Measurements from ENCODE around the gene CYS1.
"Not testable (repeated sequence)": the region's sequence is repeated elsewhere in the genome, so short reads cannot be mapped to it uniquely, and the experiment has no call there.

Gene CYS1

GRCh38 chr2:10094271-10094814 is 14.1 kb upstream of the CYS1 start:
- TF ChIP-seq POLR2AphosphoS5 (IDR thresholded peaks at IDR 0.05; ENCODE audit: low read depth, low read length) = no peak
- TF ChIP-seq PAX5 (IDR thresholded peaks at IDR 0.05; ENCODE audit: insufficient read depth, low read length, severe bottlenecking) = no peak
- no peak for TF ChIP-seq SPI1 (IDR thresholded peaks at IDR 0.05; ENCODE audit: low read depth, low read length)
- TF ChIP-seq TAF1 (IDR thresholded peaks at IDR 0.05; ENCODE audit: low read depth, low read length) = no peak
- TF ChIP-seq POU2F2 (IDR thresholded peaks at IDR 0.05; ENCODE audit: low read depth, low read length) = no peak
- no peak for TF ChIP-seq POLR2A (IDR thresholded peaks at IDR 0.05; ENCODE audit: low read depth, low read length)
- DNase-seq (ENCODE audit: insufficient read length, low spot score) (no peak), FAIRE-seq (no peak)

- not testable (repeated sequence) for DNase-seq (ENCODE audit: insufficient read length, low spot score); FAIRE-seq
Observed at GRCh38 chr2:10091889-10092244, 11.7 kb upstream of the CYS1 start.

- no peak for DNase-seq (ENCODE audit: insufficient read length, low spot score)
- no peak for FAIRE-seq
- TF ChIP-seq SPI1 (IDR thresholded peaks at IDR 0.05; ENCODE audit: low read depth, low read length) (no peak), POU2F2 (IDR thresholded peaks at IDR 0.05; ENCODE audit: low read depth, low read length) (no peak), PAX5 (IDR thresholded peaks at IDR 0.05; ENCODE audit: insufficient read depth, low read length, severe bottlenecking) (no peak), POLR2A (IDR thresholded peaks at IDR 0.05; ENCODE audit: low read depth, low read length) (no peak), POLR2AphosphoS5 (IDR thresholded peaks at IDR 0.05; ENCODE audit: low read depth, low read length) (no peak), TAF1 (IDR thresholded peaks at IDR 0.05; ENCODE audit: low read depth, low read length) (no peak)
Observed at GRCh38 chr2:10091182-10091888, 11.1 kb upstream of the CYS1 start.

GRCh38 chr2:10089565-10090190 is 9.5 kb upstream of the CYS1 start:
- DNase-seq (ENCODE audit: insufficient read length, low spot score) (no peak), FAIRE-seq (no peak)
- TF ChIP-seq POLR2AphosphoS5 (IDR thresholded peaks at IDR 0.05; ENCODE audit: low read depth, low read length) (no peak), TAF1 (IDR thresholded peaks at IDR 0.05; ENCODE audit: low read depth, low read length) (no peak), PAX5 (IDR thresholded peaks at IDR 0.05; ENCODE audit: insufficient read depth, low read length, severe bottlenecking) (no peak), POU2F2 (IDR thresholded peaks at IDR 0.05; ENCODE audit: low read depth, low read length) (no peak), POLR2A (IDR thresholded peaks at IDR 0.05; ENCODE audit: low read depth, low read length) (no peak), SPI1 (IDR thresholded peaks at IDR 0.05; ENCODE audit: low read depth, low read length) (no peak)

- DNase-seq (ENCODE audit: insufficient read length, low spot score) = no peak
- FAIRE-seq = no peak
- TF ChIP-seq POLR2A (IDR thresholded peaks at IDR 0.05; ENCODE audit: low read depth, low read length) (no peak), POLR2AphosphoS5 (IDR thresholded peaks at IDR 0.05; ENCODE audit: low read depth, low read length) (no peak), SPI1 (IDR thresholded peaks at IDR 0.05; ENCODE audit: low read depth, low read length) (no peak), POU2F2 (IDR thresholded peaks at IDR 0.05; ENCODE audit: low read depth, low read length) (no peak), TAF1 (IDR thresholded peaks at IDR 0.05; ENCODE audit: low read depth, low read length) (no peak), PAX5 (IDR thresholded peaks at IDR 0.05; ENCODE audit: insufficient read depth, low read length, severe bottlenecking) (no peak)
Observed at GRCh38 chr2:10087360-10087759, 7.1 kb upstream of the CYS1 start.

GRCh38 chr2:10086950-10087349 is 6.7 kb upstream of the CYS1 start:
- TF ChIP-seq SPI1 (IDR thresholded peaks at IDR 0.05; ENCODE audit: low read depth, low read length) (no peak), POLR2A (IDR thresholded peaks at IDR 0.05; ENCODE audit: low read depth, low read length) (no peak)
- DNase-seq (ENCODE audit: insufficient read length, low spot score) (no peak), FAIRE-seq (no peak)

- DNase-seq (ENCODE audit: insufficient read length, low spot score) = no peak
- FAIRE-seq = no peak
Observed at GRCh38 chr2:10085668-10086059, 5.5 kb upstream of the CYS1 start.

GRCh38 chr2:10085043-10085667 is 4.9 kb upstream of the CYS1 start:
- DNase-seq (ENCODE audit: insufficient read length, low spot score) = no peak
- TF ChIP-seq POLR2AphosphoS5 (IDR thresholded peaks at IDR 0.05; ENCODE audit: low read depth, low read length) (no peak), SPI1 (IDR thresholded peaks at IDR 0.05; ENCODE audit: low read depth, low read length) (no peak), POU2F2 (IDR thresholded peaks at IDR 0.05; ENCODE audit: low read depth, low read length) (no peak), PAX5 (IDR thresholded peaks at IDR 0.05; ENCODE audit: insufficient read depth, low read length, severe bottlenecking) (no peak), POLR2A (IDR thresholded peaks at IDR 0.05; ENCODE audit: low read depth, low read length) (no peak), TAF1 (IDR thresholded peaks at IDR 0.05; ENCODE audit: low read depth, low read length) (no peak)
- no peak for FAIRE-seq

More at GRCh38 chr2:10085668-10086059, 5.5 kb upstream of the CYS1 start:
- TF ChIP-seq PAX5 (IDR thresholded peaks at IDR 0.05; ENCODE audit: insufficient read depth, low read length, severe bottlenecking) (no peak), SPI1 (IDR thresholded peaks at IDR 0.05; ENCODE audit: low read depth, low read length) (no peak), POLR2A (IDR thresholded peaks at IDR 0.05; ENCODE audit: low read depth, low read length) (no peak), POLR2AphosphoS5 (IDR thresholded peaks at IDR 0.05; ENCODE audit: low read depth, low read length) (no peak), TAF1 (IDR thresholded peaks at IDR 0.05; ENCODE audit: low read depth, low read length) (no peak), POU2F2 (IDR thresholded peaks at IDR 0.05; ENCODE audit: low read depth, low read length) (no peak)

- TF ChIP-seq POLR2A (IDR thresholded peaks at IDR 0.05; ENCODE audit: low read depth, low read length) (no peak), POU2F2 (IDR thresholded peaks at IDR 0.05; ENCODE audit: low read depth, low read length) (no peak), POLR2AphosphoS5 (IDR thresholded peaks at IDR 0.05; ENCODE audit: low read depth, low read length) (no peak), SPI1 (IDR thresholded peaks at IDR 0.05; ENCODE audit: low read depth, low read length) (no peak), TAF1 (IDR thresholded peaks at IDR 0.05; ENCODE audit: low read depth, low read length) (no peak), PAX5 (IDR thresholded peaks at IDR 0.05; ENCODE audit: insufficient read depth, low read length, severe bottlenecking) (no peak)
- DNase-seq (ENCODE audit: insufficient read length, low spot score) = no peak
- no peak for FAIRE-seq
Observed at GRCh38 chr2:10084223-10084865, 4.1 kb upstream of the CYS1 start.

Data from GM12891 (cell line).